22Rv1 (cell line): ENCODE data around the gene OSCP1.

Experiments used
- ZFX ChIP-seq: fragments of 450-650 bp; IDR thresholded peaks from 2 replicates; pipeline ENCODE4 v1.6.1; 2017; ENCODE audit warnings: antibody characterized with exemption, borderline replicate concordance
- TF ChIP-seq, protein P1 (sequence below): fragments of 450-650 bp; IDR thresholded peaks from 2 replicates; pipeline ENCODE4 v1.5.1; 2017; ENCODE audit warnings: mild to moderate bottlenecking

GRCh38 chr1:36443297-36443696 is 7.0 kb downstream of the OSCP1 start:
- TF ChIP-seq, protein P1, sequence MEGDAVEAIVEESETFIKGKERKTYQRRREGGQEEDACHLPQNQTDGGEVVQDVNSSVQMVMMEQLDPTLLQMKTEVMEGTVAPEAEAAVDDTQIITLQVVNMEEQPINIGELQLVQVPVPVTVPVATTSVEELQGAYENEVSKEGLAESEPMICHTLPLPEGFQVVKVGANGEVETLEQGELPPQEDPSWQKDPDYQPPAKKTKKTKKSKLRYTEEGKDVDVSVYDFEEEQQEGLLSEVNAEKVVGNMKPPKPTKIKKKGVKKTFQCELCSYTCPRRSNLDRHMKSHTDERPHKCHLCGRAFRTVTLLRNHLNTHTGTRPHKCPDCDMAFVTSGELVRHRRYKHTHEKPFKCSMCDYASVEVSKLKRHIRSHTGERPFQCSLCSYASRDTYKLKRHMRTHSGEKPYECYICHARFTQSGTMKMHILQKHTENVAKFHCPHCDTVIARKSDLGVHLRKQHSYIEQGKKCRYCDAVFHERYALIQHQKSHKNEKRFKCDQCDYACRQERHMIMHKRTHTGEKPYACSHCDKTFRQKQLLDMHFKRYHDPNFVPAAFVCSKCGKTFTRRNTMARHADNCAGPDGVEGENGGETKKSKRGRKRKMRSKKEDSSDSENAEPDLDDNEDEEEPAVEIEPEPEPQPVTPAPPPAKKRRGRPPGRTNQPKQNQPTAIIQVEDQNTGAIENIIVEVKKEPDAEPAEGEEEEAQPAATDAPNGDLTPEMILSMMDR: no peak
- TF ChIP-seq ZFX: no peak
